Testis (tissue), 3 donors: ENCODE results near the gene NSMCE3. TPM values are rescaled to one million over a fixed set of nuclear protein-coding genes. Genes with fewer than 3 reads are reported as not detected.
"Not testable (repeated sequence)": the region's sequence is repeated elsewhere in the genome, so short reads cannot be mapped to it uniquely, and the experiment has no call there.

ENCODE experiments used
- DNase-seq: peaks from one replicate; pipeline ENCODE4 v3.0.0-alpha.2; 2019
- H3K27ac ChIP-seq, 2 donors: fragments of 200-600 bp; sonication (generic); one replicate each; pipeline ENCODE4 v1.5.1; 2019
- H3K27me3 ChIP-seq: fragments of 200-600 bp; sonication (generic); one replicate; pipeline ENCODE4 v1.5.1; 2019
- H3K36me3 ChIP-seq: fragments of 200-600 bp; sonication (generic); one replicate; pipeline ENCODE4 v1.5.1; 2017; ENCODE audit warnings: low read depth; ENCODE audit errors: missing control alignments
- H3K4me1 ChIP-seq: fragments of 200-600 bp; sonication (generic); one replicate; pipeline ENCODE4 v1.5.1; 2019
- H3K4me3 ChIP-seq, 2 donors: fragments of 200-600 bp; sonication (generic); one replicate each; pipeline ENCODE4 v1.5.1; 2017 to 2019
- H3K9me3 ChIP-seq: fragments of 200-600 bp; sonication (generic); one replicate; pipeline ENCODE4 v1.5.1; 2017
- CTCF ChIP-seq, 3 experiments: fragments of 450-650 bp in 2 of 3; fragments of 200-600 bp in 1 of 3; sonication (generic) in 1 of 3; IDR thresholded peaks; one replicate each; pipeline ENCODE4 v1.5.1; 2016 to 2019; ENCODE audit warnings: antibody characterized with exemption in 3 of 3, mild to moderate bottlenecking in 2 of 3, moderate library complexity in 1 of 3
- POLR2A ChIP-seq: fragments of 450-650 bp; IDR thresholded peaks from one replicate; pipeline ENCODE4 v1.6.1; 2017; ENCODE audit warnings: antibody characterized with exemption, mild to moderate bottlenecking, moderate library complexity
- WGBS, 2 donors: methylation state at CpG; one replicate each; pipeline ENCODE4 v1.1.5; 2018; 5-methylcytosine and 5-hydroxymethylcytosine counted together
- intact Hi-C: fragments of 100-400 bp; cut with DNase I; formaldehyde crosslinking; loops from one replicate; pipeline ENCODE4 v1.15.1; 2023; ENCODE audit warnings: low total_unique reads
- polyA plus RNA-seq: library from polyadenylated mRNA; stranded (reverse); fragments of 350-450 nt; fragmentation: Illumina TruSeq; extraction: RNeasy Lipid Tissue Mini Kit (QIAGEN cat#74804); gene quantifications from one replicate; pipeline ENCODE4 v1.2.3, GENCODE V29; 2014; ENCODE audit warnings: low read depth, low replicate concordance; ENCODE audit not compliant: insufficient read depth
- total RNA-seq, 2 donors: library from RNA; depleted of rRNA; stranded (reverse); fragments of >200 nt; gene quantifications; one replicate each; pipeline ENCODE4 v1.2.3, GENCODE V29; 2016

The NSMCE3 gene
- total and polyA plus RNA-seq, 3 donors from 2014 or later, result 17.8 to 24.8 (median 18.9) TPM

- H3K27ac ChIP-seq, result no peak overlapping the region
Observed at GRCh38 chr15:29225534-29226234, 43.9 kb downstream of the NSMCE3 start.

GRCh38 chr15:29224987-29225363 lies 44.6 kb downstream of the NSMCE3 start:
- H3K4me3 ChIP-seq, result peak overlapping the region in 1 of 2 donors; percentile 38
- DNase-seq, H3K4me1 ChIP-seq, H3K27ac ChIP-seq, H3K36me3 ChIP-seq, H3K27me3 ChIP-seq, intact Hi-C loops, H3K9me3 ChIP-seq: not testable (repeated sequence)
- 76 to 90% methylated on average over 4 to 10 of the region's 15 CpGs for WGBS, 2 donors

More at GRCh38 chr15:29225534-29226234, 43.9 kb downstream of the NSMCE3 start:
- peak; percentile 23 for DNase-seq
- intact Hi-C loops, result no loop called here
- Histone ChIP-seq H3K9me3 (no peaks in the 10 kb centered on the region), H3K27me3 (no peaks in the 10 kb centered on the region), H3K4me1 (no peaks in the 10 kb centered on the region), H3K36me3 (no peaks in the 10 kb centered on the region), H3K4me3 (no peak overlapping the region)
- WGBS, 2 donors, result 66 to 68% methylated on average over 22 of the region's 22 CpGs
- TF ChIP-seq POLR2A (no peak), CTCF (IDR thresholded peaks at IDR 0.05) (no peak)

GRCh38 chr15:29224235-29224986 lies 45.2 kb downstream of the NSMCE3 start:
- H3K27me3 ChIP-seq, H3K36me3 ChIP-seq, intact Hi-C loops, H3K27ac ChIP-seq, H3K9me3 ChIP-seq, H3K4me1 ChIP-seq: not testable (repeated sequence)
- DNase-seq, result peak; percentile 71
- peak overlapping the region in 1 of 2 donors; percentile 38 for H3K4me3 ChIP-seq
- 64 to 73% methylated on average over 11 to 12 of the region's 19 CpGs for WGBS, 2 donors

- no peaks in the 10 kb centered on the region for H3K9me3 ChIP-seq
- no peak overlapping the region for H3K27ac ChIP-seq
- WGBS, 2 donors, result 61 to 78% methylated on average over 7 to 11 of the region's 11 CpGs
- peak overlapping the region in 1 of 2 donors; percentile 35 for H3K4me3 ChIP-seq
- no peak for DNase-seq
- intact Hi-C loops, result no loop called here
- TF ChIP-seq POLR2A (no peak), CTCF (IDR thresholded peaks at IDR 0.05) (no peak)
- H3K36me3 ChIP-seq, result no peaks in the 10 kb centered on the region
- no peaks in the 10 kb centered on the region for H3K4me1 ChIP-seq
- no peaks in the 10 kb centered on the region for H3K27me3 ChIP-seq
Observed at GRCh38 chr15:29223640-29224039, 46.0 kb downstream of the NSMCE3 start.

GRCh38 chr15:29222129-29222853 lies 47.3 kb downstream of the NSMCE3 start:
- 62 to 73% methylated on average over 9 of the region's 9 CpGs for WGBS, 2 donors
- DNase-seq, result no peak
- Histone ChIP-seq H3K27me3 (no peaks in the 10 kb centered on the region), H3K4me1 (no peaks in the 10 kb centered on the region), H3K36me3 (no peaks in the 10 kb centered on the region), H3K9me3 (no peaks in the 10 kb centered on the region), H3K27ac (no peak overlapping the region), H3K4me3 (no peak overlapping the region)
- intact Hi-C loops, result no loop called here
- TF ChIP-seq POLR2A, result no peak
- no peak for TF ChIP-seq CTCF (IDR thresholded peaks at IDR 0.05)
